ENCODE data around the gene KRTAP4-7.
"Not testable (repeated sequence)": the region's sequence is repeated elsewhere in the genome, so short reads cannot be mapped to it uniquely, and the experiment has no call there.

Gene KRTAP4-7

GRCh38 chr17:41057547-41057946 is 26.4 kb upstream of the KRTAP4-7 start:
- Histone ChIP-seq H3K9me2 (replicated peaks; ENCODE audit: insufficient read depth, low read length) (no peaks in the 10 kb centered on the region), H2AFZ (ENCODE audit: low read depth, low read length, severe bottlenecking) (no peak overlapping the region), H3K9ac (ENCODE audit: low read length) (no peak overlapping the region), H3K27ac (ENCODE audit: low read depth, low read length) (no peak overlapping the region), H3K36me3 (ENCODE audit: low read length) (no peaks in the 10 kb centered on the region), H3K79me2 (ENCODE audit: insufficient read depth, low read length) (no peaks in the 10 kb centered on the region), H3K4me3 (ENCODE audit: insufficient read depth, low read length, poor library complexity, severe bottlenecking) (no peak overlapping the region), H4K20me1 (ENCODE audit: low read depth, low read length) (no peaks in the 10 kb centered on the region), H3K9me3 (ENCODE audit: insufficient read depth, low read length) (no peaks in the 10 kb centered on the region), H3F3A (ENCODE audit: insufficient read depth) (no peaks in the 10 kb centered on the region), H3K27me3 (ENCODE audit: low read length) (no peaks in the 10 kb centered on the region), H3K4me2 (ENCODE audit: low read depth, low read length, poor library complexity, severe bottlenecking) (no peak overlapping the region)
- TF ChIP-seq EZH2phosphoT487 (conservative IDR thresholded peaks at IDR 0.05; ENCODE audit: low read length) (no peak), CTCF (IDR thresholded peaks at IDR 0.05; ENCODE audit: insufficient read depth, low read length, poor library complexity, severe bottlenecking) (no peak)

GRCh38 chr17:41058741-41059140 is 25.2 kb upstream of the KRTAP4-7 start:
- no peaks in the 10 kb centered on the region for H3F3A ChIP-seq (ENCODE audit: insufficient read depth)
- H4K20me1 ChIP-seq (ENCODE audit: low read depth, low read length), result no peaks in the 10 kb centered on the region
- H3K36me3 ChIP-seq (ENCODE audit: low read length), result no peaks in the 10 kb centered on the region
- no peak overlapping the region for H3K9ac ChIP-seq (ENCODE audit: low read length)
- no peak overlapping the region for H3K27ac ChIP-seq (ENCODE audit: low read depth, low read length)
- H3K4me3 ChIP-seq (ENCODE audit: insufficient read depth, low read length, poor library complexity, severe bottlenecking), result no peak overlapping the region
- no peaks in the 10 kb centered on the region for H3K27me3 ChIP-seq (ENCODE audit: low read length)
- H3K9me3 ChIP-seq (ENCODE audit: insufficient read depth, low read length), result no peaks in the 10 kb centered on the region
- no peaks in the 10 kb centered on the region for H3K9me2 ChIP-seq (replicated peaks; ENCODE audit: insufficient read depth, low read length)
- no peak overlapping the region for H2AFZ ChIP-seq (ENCODE audit: low read depth, low read length, severe bottlenecking)
- H3K79me2 ChIP-seq (ENCODE audit: insufficient read depth, low read length), result no peaks in the 10 kb centered on the region
- TF ChIP-seq CTCF (IDR thresholded peaks at IDR 0.05; ENCODE audit: insufficient read depth, low read length, poor library complexity, severe bottlenecking) (no peak), EZH2phosphoT487 (conservative IDR thresholded peaks at IDR 0.05; ENCODE audit: low read length) (no peak)
- no peak overlapping the region for H3K4me2 ChIP-seq (ENCODE audit: low read depth, low read length, poor library complexity, severe bottlenecking)

- H3K9me2 ChIP-seq (replicated peaks; ENCODE audit: insufficient read depth, low read length); H3K36me3 ChIP-seq (ENCODE audit: low read length); H3K4me3 ChIP-seq (ENCODE audit: insufficient read depth, low read length, poor library complexity, severe bottlenecking); H3K9me3 ChIP-seq (ENCODE audit: insufficient read depth, low read length); H3F3A ChIP-seq (ENCODE audit: insufficient read depth); H3K4me2 ChIP-seq (ENCODE audit: low read depth, low read length, poor library complexity, severe bottlenecking); H3K9ac ChIP-seq (ENCODE audit: low read length); H3K27me3 ChIP-seq (ENCODE audit: low read length); H2AFZ ChIP-seq (ENCODE audit: low read depth, low read length, severe bottlenecking); H4K20me1 ChIP-seq (ENCODE audit: low read depth, low read length); H3K79me2 ChIP-seq (ENCODE audit: insufficient read depth, low read length); H3K27ac ChIP-seq (ENCODE audit: low read depth, low read length): not testable (repeated sequence)
Observed at GRCh38 chr17:41059276-41060051, 24.5 kb upstream of the KRTAP4-7 start.

- Histone ChIP-seq H3K9me2 (replicated peaks; ENCODE audit: insufficient read depth, low read length) (no peaks in the 10 kb centered on the region), H3K9me3 (ENCODE audit: insufficient read depth, low read length) (no peaks in the 10 kb centered on the region), H2AFZ (ENCODE audit: low read depth, low read length, severe bottlenecking) (no peak within 1 kb of the TSS), H4K20me1 (ENCODE audit: low read depth, low read length) (no peaks in the 10 kb centered on the region), H3K9ac (ENCODE audit: low read length) (no peak within 1 kb of the TSS), H3K79me2 (ENCODE audit: insufficient read depth, low read length) (no peaks in the 10 kb centered on the region), H3K27me3 (ENCODE audit: low read length) (no peaks in the 10 kb centered on the region), H3F3A (ENCODE audit: insufficient read depth) (no peaks in the 10 kb centered on the region), H3K4me2 (ENCODE audit: low read depth, low read length, poor library complexity, severe bottlenecking) (no peak within 1 kb of the TSS), H3K27ac (ENCODE audit: low read depth, low read length) (no peak within 1 kb of the TSS), H3K36me3 (ENCODE audit: low read length) (no peaks in the 10 kb centered on the region), H3K4me3 (ENCODE audit: insufficient read depth, low read length, poor library complexity, severe bottlenecking) (no peak within 1 kb of the TSS)
- TF ChIP-seq EZH2phosphoT487 (conservative IDR thresholded peaks at IDR 0.05; ENCODE audit: low read length), result no peak
- no peak for TF ChIP-seq CTCF (IDR thresholded peaks at IDR 0.05; ENCODE audit: insufficient read depth, low read length, poor library complexity, severe bottlenecking)
Observed at GRCh38 chr17:41060052-41060604, 23.8 kb upstream of the KRTAP4-7 start, which contains the start of gene KRTAP2-3. TSS of gene KRTAP2-3 (minus strand) at chr17:41060114. CDS start at chr17:41060050, 64 bp downstream.

Measured in SU-DHL-6 (cell line).